Airway epithelial cell (primary cell): Measurements from ENCODE around the gene ZNF263. TPM values are rescaled to one million over a fixed set of nuclear protein-coding genes. Genes with fewer than 3 reads are reported as not detected.

Experiments
- total RNA-seq: library from RNA; depleted of rRNA; stranded (reverse); fragments of >200 nt; gene quantifications from 2 replicates; pipeline ENCODE4 v1.2.3, GENCODE V29; 2015

ZNF263 gene
- 31.0 and 34.0 TPM in 2 replicates for total RNA-seq

DNA sequence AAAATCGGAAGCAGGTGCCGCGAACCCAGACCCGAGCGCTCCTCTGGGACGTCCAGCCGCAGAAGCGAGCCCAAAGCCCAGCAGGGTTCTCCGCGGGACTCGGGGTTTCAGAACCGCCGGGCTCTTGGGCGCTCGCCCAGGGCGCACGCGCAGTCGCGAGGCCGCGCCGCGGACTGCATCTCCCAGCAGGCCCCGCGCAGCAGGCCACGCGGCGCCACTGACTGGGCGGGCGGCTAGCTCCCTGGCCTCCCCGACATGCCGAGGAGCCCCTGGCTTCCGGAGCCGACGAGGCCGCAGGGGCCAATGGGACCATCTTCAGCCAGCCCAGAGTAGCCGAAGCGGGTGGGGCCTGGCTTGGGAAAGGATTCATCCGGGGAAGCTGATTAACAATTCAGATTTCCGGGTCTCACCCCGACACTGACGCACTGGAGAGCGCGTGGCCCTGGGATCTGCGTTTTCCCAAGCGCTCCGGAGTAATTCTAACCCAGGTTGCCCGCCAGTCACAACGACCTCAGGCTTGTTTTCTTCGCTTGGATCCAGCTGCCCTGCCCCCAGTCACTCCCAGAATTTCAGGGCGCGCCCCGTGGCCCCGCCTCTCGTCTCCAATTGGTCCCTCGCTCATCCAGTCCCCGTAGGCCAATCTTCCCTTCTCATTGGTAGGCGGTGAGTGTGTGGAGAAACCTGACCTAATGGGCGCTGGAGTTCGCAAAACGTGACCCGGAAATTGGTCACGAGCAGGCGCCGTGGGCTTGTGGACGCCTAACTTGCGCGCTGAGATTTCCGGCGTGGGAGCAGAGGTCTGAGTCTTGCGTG is at the start of gene ZNF263:
Gene ZNF263, plus strand, starts transcription at position 762 of the 813 bp plus-strand sequence. CDS start 328 bp downstream, outside the sequence.

DNA sequence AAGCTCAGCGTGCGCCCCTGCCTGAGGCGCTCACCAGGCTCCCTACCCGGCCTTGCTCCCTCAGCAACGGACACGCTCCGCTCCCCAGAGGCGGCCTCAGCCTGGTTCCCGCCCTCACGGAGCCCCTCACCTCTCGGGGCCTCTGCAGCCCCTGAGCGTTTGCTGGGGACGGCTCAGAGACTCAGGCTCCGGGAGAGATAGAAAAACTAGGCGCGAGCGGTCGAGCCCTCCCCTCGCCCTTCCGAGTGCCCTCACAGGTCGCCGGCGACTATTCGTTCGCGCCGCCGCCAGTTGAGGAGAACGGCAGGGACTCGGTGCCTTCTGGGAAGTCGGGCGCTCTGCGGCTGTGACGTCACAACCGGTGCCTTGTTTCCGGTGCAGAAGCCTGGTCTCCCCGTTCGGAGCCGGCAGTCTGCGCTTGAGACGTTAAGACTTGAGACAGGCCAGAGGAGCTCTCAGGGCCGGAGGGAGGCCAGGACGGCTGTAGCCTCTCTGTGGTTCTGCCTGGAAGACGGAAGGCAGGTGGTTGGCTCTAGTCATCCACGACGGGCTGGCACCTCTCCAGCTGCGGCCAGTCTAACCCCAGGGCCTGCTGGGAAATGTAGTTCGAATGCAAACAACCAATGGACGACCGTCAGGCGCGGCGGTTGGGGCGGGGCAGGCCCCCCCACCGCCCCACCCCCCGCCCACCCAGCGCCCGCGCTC is 48.3 kb upstream of the ZNF263 start, which contains the start of gene ZNF200:
Gene ZNF200, minus strand, starts transcription at position 302 of the 705 bp plus-strand sequence. CDS start 1,403 bp downstream, outside the sequence.

DNA sequence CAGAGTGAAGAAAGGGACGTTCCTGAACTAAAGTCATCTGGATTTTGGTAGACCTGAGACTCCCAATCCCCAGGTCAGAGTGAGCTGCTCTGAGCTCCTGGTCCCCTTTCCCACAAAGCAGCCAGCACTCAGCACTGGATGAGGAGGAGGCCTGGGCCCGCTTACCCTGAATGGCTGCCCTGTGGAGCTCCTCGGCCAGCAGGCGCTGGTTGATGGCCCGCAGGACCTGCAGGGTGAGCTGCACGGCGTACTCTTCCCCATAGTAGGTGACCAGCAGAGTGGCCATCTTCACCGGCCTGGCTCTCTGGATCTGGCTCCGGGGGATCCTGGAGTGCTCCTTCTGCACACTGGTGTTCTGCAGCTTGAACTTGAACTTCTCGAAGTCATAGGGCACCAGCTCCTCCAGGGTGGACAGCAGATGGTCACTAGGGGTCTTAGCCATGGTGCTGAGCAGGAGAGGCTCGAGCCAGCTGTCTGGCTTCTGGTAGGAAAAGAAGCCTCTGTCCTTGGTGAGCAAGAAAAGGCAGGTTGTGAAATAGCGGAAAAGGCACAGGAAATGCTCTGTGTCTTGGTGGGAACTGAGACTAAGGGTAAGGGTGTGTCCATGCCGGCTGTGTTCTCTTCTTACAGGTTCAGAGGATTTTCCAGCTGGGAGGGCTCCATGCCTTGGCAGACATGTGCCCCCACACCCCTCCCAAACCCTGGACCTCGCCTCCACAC is 27.0 kb upstream of the ZNF263 start, which contains the start of gene MEFV:
Gene MEFV, minus strand, starts transcription at position 488 of the 720 bp plus-strand sequence. Its CDS starts 46 bp downstream, at position 442.

DNA sequence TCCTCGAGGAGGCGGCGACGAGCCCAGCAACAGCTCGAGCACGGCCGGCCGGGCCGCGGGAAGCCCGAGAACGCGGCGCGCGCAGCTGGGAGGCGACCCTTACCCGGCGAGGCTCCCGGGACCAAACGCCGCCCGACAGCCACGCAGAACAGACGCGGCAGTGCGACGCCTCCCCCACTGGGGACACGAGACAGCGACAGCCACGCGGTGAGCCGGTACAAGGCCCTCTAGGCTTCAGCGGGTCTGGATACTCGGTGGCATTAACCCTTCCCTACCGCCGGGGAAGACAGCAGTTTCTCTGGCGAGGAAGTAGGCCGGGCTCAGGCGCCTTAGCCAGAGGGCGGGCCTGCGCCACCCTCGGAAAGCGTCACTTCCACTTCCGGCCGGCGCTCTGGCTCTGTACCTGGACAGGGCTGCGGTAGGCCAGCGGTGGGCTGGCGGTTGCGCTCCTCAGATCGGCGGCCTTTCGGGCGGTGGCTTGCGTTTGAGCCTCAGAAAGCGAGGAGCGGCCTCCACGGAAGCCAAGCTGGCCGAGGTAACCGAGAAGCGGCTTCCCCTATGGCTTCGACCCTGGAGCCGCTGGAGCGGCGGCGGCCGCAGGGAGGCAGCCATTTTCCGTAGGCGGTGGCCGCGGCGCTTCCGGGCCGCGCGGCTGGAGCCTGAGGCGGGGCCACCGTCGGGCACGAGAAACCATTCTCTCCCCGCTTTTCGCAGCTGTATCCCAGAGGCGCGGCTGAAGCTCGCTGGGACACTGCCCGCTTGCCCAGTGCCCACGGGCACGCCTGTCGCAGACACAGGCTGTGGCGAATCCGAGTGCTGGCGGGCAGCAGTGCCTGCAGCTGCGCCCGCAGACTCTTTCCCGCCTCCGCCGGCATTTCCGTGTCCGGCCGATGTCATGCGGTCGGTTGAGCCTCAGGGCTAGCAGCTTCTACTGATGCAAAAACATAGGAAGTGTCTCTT is 22.1 kb downstream of the ZNF263 start, which contains the start of the genes TIGD7 and ZNF75A:
Gene TIGD7, minus strand, starts transcription at position 322 of the 960 bp plus-strand sequence. CDS start 4,816 bp downstream, outside the sequence.
Gene ZNF75A, plus strand, starts transcription at position 389 of the 960 bp plus-strand sequence. CDS start 2,932 bp downstream, outside the sequence.

Other genes starting within 250 kb of the ZNF263 start
- gene BICDL2, start 246.5 kb upstream of the ZNF263 start, total RNA-seq, result 18.6 and 24.9 TPM in 2 replicates
- 0.46 and 0.56 TPM in 2 replicates for gene MMP25, start 236.9 kb upstream of the ZNF263 start, total RNA-seq
- gene IL32, start 217.9 kb upstream of the ZNF263 start, total RNA-seq, result 10.1 and 10.9 TPM in 2 replicates
- gene ZSCAN10, start 184.2 kb upstream of the ZNF263 start, total RNA-seq, result not detected in 2 replicates
- 18.0 and 20.3 TPM in 2 replicates for gene ZNF205, start 170.9 kb upstream of the ZNF263 start, total RNA-seq
- 4.9 and 9.0 TPM in 2 replicates for gene ZNF213, start 148.5 kb upstream of the ZNF263 start, total RNA-seq
- gene OR1F1, start 95.3 kb upstream of the ZNF263 start, total RNA-seq, result 0.78 TPM in 1 of 2 replicates, not detected in the other
- 5.0 and 5.7 TPM in 2 replicates for gene ZNF200, start 48.3 kb upstream of the ZNF263 start, total RNA-seq
- under 0.01 TPM in 1 of 2 replicates, not detected in the other for gene MEFV, start 26.9 kb upstream of the ZNF263 start, total RNA-seq
- gene TIGD7, start 21.9 kb downstream of the ZNF263 start, total RNA-seq, result 1.5 TPM in 2 replicates
- gene ZNF75A, start 22.0 kb downstream of the ZNF263 start, total RNA-seq, result 6.1 and 10.2 TPM in 2 replicates
- gene OR2C1, start 72.4 kb downstream of the ZNF263 start, total RNA-seq, result not detected in 2 replicates
- gene ZSCAN32, start 117.5 kb downstream of the ZNF263 start, total RNA-seq, result 12.0 and 14.5 TPM in 2 replicates
- 7.4 and 8.3 TPM in 2 replicates for gene ZNF174, start 117.7 kb downstream of the ZNF263 start, total RNA-seq
- gene ZNF597, start 160.0 kb downstream of the ZNF263 start, total RNA-seq, result 1.2 and 1.8 TPM in 2 replicates
- gene NAA60, start 160.2 kb downstream of the ZNF263 start, total RNA-seq, result 18.3 and 21.7 TPM in 2 replicates
- not detected in 2 replicates for gene C16orf90, start 212.0 kb downstream of the ZNF263 start, total RNA-seq
- gene CLUAP1, start 217.5 kb downstream of the ZNF263 start, total RNA-seq, result 10.0 and 16.6 TPM in 2 replicates